ENCODE results near the gene PDE5A.
"Not testable (repeated sequence)": the region's sequence is repeated elsewhere in the genome, so short reads cannot be mapped to it uniquely, and the experiment has no call there.

PDE5A gene

DNA sequence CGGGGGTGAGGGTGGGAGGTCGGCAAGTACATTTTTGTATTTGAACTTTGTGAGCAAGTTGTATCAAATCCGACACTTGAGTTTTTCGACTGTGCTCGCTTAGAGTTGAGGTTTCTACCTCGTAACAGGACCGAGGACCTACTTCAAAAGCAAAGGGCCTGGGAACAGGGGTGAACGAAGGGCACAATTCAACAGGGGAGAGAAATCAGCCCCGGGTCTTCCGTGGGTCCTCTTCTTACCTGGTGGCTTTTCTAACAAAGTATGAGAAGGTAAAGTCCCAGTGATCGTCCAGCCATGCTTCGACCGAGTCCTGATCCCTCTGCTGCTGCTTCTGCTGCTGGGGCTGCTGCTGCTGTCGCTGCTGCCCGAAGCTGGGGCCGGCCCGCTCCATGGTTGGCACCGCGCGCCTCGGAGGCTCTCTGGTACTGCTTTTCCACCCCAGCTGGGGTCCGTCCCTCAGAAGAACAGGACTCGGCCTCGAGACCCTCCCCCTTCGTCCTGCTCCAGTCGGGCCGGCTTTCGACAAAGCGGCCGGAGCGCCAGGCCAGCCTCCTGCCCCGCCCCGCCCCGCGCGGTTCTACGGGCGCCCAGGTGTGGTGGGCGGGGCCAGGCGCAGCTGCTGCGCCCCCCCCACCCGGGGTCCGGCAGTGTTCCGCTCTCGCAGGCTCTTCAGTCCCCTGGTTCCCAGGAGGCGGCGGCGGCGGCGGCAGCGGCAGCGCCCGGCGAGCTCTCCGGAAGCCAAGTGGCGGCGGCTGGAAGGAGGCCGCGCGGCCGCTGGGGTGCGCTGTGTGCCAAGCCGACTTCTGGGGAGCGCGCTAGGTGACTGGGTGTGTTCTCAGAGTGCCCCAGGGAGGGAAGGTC, at the start of gene PDE5A:
PDE5A (minus strand) TSS at position 524 of the 861 bp plus-strand sequence; CDS start at position 391, 133 bp downstream.
- peak; percentile 95 for DNase-seq (ENCODE audit: low spot score)

DNA sequence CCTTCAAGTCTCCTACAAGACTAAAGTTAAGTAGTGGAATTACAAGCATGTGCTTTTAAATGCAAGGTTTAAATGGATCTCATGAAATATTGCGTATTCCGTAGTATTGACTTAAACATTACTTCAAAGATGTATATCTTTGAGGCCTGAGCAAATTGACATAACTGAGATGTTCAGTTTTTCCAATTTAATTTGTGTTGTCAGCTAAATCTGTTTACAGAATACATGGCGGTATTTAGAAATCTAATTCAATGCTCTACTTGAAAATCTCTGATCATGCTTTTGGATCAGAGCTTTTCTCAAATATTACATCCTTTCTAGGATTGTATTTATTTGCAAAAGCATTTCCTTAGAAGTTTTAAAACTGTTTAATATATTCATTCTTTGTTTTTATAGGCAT, 47.5 kb upstream of the PDE5A start:
- DNase-seq (ENCODE audit: low spot score), result no peak

DNA sequence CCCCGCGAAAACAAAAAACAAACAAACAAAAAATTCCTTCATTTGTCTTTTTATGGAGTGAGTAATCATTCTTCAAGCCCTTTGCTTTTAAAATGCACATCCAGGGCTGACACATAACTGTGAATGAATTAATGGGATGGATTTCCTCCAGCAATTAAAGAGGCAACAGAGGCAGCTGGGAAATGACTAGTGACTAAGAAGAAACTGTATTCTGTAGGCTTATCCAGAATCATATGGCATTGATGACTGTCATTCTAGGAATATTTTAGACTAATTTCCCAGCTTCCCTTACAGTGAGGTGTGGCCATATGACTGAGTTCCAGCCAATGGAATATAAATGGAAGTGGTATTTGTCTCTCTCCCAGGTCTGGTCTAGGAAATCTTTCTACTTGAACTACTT, 46.8 kb upstream of the PDE5A start:
- no peak for DNase-seq (ENCODE audit: low spot score)

DNA sequence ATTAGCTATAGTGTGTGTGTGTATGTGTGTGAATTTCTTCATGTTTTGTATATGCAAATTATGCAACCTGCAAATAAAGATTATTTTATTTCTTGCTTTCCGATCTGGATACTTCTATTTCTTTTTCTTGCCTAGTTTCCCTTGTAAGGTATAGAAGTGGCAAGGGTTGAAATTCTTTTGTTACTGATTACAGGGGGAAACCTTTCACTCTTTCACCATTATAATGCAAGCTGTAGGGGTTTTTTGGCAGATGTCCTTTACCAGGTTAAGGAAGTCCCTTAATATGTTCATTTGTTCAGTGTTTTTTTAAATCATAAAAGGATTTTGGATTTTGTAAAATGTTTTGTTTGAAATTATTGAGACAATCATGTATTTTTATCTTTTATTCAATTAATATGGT, 44.3 kb upstream of the PDE5A start:
- no peak for DNase-seq (ENCODE audit: low spot score)

DNA sequence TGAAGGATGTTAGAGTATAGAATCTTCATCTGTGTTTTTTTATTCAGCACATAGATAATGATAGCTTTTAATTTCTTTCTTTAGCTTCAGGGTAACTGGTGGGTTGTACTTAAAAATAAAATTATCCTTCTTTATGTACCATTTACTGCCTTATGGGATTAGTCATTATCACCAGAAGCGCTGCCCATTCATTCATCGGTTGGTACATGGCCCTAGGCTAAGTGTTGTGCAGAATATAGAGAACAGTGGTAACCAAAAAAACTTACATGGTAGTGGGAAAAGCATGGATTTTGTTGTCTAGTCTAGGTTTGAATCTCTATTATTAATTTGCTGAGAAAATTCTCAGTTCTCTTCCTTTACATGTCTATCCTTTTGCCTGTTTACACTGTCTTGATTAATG, 43.5 kb upstream of the PDE5A start:
- DNase-seq (ENCODE audit: low spot score), result no peak

DNA sequence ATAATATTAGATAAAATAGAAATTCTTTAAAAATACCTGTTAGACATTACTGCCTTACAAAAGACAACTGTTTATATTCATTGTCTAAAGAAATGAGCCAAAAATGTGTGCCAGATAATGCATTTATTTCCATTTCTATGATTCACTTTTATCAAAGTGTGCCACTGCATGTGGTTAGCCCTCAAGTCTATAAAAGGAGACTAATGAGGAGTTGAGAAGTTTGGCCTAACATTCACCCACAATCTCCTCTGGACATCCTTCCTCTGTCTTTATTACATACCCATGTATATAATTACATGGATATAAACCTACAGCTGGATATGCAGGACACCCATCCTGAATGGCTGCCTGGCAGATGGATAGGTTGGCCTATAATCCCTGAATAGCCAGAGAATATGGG, 42.6 kb upstream of the PDE5A start:
- DNase-seq (ENCODE audit: low spot score), result no peak

DNA sequence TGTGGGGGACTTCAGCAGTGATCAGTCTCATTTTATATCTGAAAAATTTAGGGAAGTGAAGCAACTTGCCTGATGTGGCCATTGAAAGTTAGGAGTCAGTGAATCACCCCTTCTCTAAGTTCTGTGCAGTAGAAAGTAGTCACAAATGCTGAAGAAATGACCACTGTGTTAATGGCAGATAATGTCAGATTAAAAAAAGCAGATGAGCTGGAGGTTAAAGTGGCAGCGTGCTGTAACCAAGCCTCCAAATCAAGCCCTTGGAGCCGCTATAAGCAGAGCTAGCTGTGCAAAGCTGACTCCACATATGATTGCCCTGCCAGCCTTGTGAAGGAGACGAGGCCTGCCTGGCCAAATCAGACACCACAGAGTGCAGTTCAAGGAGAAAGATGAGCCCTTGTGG, 39.2 kb upstream of the PDE5A start:
- DNase-seq (ENCODE audit: low spot score), result no peak

DNA sequence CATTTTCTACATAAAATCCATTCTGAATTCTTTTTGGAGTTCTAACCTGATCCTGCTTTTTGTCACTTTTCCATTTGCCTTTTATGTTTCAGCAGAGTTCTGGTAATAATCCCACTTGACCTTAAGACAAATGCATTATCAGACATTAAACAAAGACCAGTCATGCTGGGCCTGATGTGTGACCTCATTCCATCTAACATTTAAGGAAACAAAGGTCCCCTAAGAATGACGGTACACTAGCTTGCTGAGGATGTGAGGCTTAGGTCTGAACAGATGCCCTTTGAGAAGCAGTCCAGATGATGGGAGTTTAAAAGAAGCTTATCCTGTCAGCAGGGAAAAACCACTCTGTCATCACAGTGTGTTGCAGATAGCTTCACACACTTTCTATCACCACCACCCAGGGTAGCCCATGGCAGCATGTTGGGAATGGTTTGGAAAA, 38.1 kb upstream of the PDE5A start:
- DNase-seq (ENCODE audit: low spot score), result peak; percentile 44

DNA sequence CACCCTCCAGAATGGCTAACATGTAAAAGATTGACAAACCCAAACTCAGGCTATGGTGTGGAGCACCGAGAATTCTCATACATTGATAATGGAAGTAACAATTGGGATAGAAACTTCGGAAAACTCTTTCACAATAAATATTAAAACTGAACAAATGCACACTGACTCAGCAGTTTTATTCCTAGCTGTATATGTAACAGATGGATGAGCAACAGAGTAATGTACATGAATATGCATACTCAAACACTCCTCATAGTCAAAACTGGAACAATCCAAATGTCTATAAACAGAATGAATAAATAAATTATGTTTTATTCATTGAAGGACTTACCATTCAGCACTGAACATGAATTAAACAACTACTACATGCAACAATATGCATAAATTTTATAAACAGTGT, 37.1 kb upstream of the PDE5A start:
- no peak for DNase-seq (ENCODE audit: low spot score)

DNA sequence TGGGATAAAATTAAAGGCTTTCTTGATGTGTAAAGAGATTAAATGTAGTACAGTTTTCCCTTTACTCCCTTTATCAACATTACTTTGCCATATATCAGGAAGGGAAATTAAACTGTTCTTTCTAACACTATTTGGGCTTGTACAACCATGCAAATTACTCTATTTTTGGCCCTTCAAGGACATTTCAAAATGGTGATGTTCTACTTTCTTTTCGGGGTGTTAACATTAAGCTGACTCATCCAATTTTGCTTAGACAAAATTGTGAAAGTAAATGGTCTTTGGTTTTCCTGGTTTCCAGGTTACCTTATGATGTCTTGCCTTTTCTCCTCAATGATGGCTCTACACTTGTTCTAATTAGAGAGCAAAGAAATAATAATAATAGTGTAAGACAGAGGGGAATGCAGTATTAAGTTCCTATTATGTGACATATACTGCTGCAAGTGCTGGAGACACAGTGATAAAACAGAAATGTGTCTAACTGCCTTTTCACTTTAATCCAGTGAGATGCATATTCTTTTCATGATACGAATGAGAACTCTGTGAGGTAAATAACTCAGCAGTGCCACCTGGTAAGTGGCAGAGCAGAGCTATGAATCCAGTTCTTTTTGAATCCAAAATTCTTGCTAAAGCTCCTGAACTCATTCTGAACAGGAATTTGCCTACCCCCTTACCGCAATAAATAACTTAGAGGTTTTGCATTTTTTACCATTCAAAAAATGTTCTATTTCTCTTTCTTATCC, 35.7 kb upstream of the PDE5A start:
- no peak for DNase-seq (ENCODE audit: low spot score)

DNA sequence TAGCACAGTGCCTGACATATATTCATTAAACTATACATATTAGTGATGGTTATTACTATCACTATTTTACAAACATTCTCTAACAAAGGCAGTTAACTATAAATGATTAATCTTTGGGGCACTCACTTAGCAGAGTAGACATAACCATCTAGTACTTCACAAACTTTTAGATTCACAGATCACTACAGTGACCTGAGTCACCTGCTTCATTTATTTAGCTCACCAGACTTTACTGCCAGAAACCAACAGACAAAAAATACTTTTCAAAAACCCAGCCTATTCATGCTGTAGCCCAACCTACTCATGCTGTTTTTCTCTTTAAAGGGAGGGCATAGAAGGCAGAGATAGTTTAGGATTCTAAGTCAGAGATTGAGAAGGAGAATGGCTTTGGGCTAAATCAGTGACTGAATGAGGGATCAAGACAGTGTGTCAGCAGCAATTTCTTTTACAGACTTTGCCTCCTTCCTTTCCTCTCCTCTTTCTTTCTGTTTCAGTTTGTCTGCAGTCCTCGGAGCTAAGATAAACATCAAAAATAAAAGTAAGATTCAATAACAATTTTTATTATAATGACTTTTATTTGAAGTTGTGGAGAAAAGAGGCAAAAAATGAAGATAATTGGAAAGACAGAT, 34.7 kb upstream of the PDE5A start:
- no peak for DNase-seq (ENCODE audit: low spot score)

DNA sequence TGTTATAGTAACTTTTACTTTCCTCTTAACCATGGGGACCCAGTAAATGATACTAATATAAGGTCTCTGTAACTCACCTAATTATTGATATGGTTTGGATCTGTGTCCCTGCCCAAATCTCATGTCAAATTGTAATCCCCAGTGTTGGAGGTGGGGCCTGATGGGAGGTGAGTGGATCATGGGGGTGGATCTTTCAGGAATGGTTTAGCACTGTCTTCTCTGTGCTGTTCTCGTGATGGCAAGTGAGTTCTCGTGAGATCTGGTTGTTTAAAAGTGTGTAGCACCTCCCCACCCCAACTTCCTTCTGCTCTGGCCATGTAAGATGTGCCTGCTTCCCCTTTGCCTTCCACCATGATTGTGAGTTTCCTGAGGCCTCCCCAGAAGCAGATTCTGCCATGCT, 34.0 kb upstream of the PDE5A start:
- DNase-seq (ENCODE audit: low spot score), result not testable (repeated sequence)

DNA sequence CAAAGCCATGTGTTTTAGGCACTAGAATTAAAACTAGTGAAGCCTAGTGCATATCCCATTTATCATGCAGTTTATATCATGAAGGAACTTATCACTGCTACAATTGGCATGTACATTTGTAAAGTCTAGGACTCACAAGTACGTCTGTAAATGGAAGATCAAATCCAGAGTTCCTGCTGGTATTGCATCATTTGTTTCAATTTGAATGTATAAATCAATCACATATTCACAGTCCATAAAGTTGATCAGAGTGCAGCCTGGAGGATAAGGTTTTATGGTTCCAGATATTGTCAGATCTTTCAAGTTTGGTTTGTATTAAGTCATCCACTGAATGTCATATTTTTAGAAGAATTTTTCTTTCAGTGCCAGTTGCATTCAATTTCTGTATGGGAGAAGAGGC, 32.6 kb upstream of the PDE5A start:
- DNase-seq (ENCODE audit: low spot score), result no peak

DNA sequence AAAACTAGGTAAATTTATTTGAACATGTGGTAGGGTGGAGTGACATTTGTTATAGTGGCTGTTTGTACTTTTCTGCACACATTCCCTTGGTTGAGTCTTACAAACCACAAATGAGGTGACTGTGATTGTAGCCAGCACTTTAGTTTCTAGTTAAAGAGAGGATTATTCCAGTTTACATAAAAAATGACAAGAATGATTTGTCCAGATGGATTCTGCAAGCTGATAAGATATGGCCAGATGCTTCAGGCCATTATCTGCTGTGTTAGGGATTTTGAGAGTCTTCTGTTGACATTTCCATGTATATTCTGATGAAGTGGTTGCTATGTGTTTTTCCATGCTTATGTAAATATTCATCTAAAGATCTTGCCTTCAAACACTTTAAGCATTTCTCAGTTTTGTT, 31.0 kb upstream of the PDE5A start:
- no peak for DNase-seq (ENCODE audit: low spot score)

DNA sequence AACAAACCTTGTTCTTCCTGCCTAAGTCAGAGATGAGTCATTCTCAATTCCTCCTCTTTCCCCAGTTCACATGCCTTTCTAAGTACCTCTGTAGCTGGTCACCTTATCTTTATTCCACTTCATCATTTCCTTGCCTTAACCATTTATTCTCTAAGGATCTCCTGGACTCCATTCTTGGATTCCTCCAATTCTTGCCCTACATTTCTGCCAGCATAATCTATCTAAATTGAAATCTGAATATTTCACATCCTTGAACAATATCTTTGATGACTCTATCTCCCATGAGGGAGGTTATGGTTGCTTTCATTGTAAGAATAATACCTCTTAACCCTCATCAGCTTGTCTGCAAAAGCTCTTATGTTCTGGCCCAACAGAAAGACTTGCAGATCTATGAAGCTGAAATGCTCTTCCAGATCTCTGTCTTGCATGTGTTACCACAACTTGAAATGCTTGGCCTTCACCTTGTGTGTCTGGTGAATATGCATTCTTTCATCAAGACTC, 28.6 kb upstream of the PDE5A start:
- DNase-seq (ENCODE audit: low spot score), result no peak

DNA sequence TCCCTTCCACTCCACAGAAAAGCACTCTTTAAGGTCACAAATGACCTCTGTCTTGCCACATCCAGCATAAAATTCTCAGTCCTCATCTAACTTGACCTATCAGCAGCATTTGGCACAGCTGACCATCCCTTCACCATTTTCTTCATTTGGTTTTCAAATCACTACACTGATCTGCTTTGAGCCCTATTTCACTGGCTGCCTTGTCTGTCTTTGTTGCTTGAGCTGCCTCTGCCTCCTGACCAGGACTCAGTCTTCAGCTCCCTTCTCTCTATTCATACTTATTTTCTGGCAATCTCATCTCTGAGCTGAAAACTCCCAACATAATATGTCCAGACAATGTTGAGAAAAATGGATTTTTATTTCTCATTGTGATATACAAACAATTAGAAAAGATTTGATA, 27.7 kb upstream of the PDE5A start:
- DNase-seq (ENCODE audit: low spot score), result no peak

DNA sequence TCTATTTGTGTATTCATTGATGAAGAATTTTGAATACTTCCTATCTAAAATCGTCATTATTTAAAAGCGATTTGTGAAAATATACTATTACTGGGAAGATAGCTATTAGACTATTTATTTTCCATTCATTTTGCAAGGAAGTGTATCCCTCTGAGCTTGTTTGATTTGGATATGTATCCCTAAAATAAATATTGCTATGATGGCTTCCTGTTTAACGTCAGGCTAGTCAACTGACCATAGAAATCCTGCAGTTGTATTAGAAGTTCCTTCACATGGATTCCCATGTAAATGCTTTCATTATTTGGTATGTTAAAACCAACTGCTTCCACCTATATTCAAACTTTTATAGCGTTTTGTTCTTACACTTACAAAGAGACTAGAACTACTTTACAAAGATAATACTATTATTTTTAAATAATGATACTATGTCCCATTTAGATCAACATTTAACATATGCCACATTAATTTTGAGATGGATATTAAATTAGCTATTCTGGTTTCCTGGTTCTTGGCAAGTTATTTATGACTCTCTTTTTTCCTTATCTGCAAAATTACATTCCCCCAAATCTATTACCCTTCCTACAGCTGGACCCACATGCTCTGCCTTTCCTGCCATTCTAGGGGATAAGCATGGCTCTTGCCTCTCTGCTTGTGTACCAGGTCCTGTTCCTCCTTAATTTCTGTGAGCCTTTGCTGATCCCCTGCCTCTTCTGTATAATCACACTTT, 26.7 kb upstream of the PDE5A start:
- DNase-seq (ENCODE audit: low spot score), result no peak

DNA sequence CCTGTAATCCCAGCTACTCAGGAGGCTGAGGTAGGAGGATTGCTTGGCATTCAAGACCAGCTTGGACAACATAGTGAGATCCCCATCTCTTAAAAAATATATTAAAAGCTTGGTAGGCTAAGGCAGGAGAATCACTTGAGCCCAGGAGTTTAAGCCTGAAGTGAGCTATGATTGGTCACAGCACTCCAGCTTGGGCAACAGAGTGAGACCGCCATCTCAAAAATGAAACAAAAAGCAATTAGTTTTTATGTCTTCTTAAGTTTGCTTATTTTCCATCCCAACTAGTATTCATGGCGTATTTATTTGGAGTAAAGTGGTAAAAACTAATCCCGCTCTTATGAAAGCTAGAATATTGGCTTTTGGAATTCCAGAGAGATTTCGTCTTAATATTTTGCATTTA, 25.4 kb upstream of the PDE5A start:
- no peak for DNase-seq (ENCODE audit: low spot score)

DNA sequence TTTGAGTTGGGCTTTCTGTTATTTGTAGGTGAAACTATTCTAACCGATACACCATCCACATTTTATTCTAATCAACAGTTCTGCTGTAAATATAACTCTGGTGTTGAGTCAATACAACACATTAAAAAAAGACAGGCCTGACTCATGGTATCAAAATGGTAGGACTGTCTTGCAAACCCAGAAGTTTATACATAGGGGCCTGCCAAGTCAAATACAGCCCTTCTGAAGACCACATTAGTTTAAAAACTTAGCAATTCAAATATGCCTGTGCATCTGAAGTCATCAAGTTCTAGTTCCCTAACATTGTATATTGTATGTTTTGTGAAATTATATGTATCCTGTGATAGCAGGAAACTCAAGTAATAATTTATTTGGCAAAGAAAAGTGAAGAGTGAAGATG, 24.4 kb upstream of the PDE5A start:
- DNase-seq (ENCODE audit: low spot score), result no peak

DNA sequence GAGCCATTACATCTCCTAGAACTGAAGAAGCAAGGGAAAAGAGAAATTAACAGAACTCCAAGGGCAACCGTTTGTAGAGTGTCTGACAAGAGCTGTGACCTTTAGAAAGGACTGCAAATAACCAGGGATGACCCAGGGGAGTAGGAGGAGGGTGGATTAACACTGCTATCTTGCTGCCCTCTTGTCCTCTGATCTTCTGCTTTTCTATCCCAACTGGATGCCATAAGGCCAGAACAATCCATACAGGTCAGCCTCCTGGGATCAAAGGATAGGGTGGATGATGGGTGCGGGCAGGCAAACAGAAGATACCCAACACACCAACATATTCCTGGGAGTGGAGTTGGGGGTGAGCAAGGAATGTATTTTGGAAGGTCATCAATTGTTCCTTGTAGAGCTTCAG, 19.8 kb upstream of the PDE5A start:
- DNase-seq (ENCODE audit: low spot score), result no peak

DNA sequence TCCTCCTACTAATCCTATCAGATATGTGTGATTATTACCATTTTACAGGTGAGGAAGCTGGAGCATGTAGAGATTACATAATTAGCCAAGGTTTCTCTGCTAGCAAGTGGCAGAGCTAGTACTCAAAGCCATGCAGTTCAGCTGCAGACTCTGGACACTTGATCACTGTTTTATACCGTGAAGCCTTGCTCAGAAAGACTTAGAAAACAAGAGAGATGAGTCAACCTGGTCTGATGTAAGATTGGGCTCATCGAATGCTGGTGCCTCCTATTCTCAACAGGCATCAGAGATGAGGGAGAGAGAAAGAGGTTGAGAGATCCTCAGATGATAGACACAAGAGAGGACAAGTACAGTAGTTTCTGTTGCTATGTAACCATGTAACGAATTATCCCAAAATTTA, 19.0 kb upstream of the PDE5A start:
- DNase-seq (ENCODE audit: low spot score), result no peak

Data from ecto neural progenitor cell (in vitro differentiated cells).